CD14-positive monocyte (primary cell): ENCODE measurements around the gene ABCB4. TPM values are rescaled to one million over a fixed set of nuclear protein-coding genes. Genes with fewer than 3 reads are reported as not detected.

Source experiments
- DNase-seq, 3 donors: peaks; one replicate each; pipeline ENCODE4 v3.0.0-alpha.2; 2011 to 2022
- H2AFZ ChIP-seq: 2 replicates; pipeline ENCODE4 v1.6.0; 2012; ENCODE audit warnings: mild to moderate bottlenecking, low read depth, low read length, inconsistent platforms; ENCODE audit not compliant: insufficient read depth, poor library complexity, severe bottlenecking
- H3K27ac ChIP-seq, 2 donors: 1 replicate in 1 of 2; 2 replicates in 1 of 2; pipeline ENCODE4 v1.5.1; 2012 to 2013; ENCODE audit warnings: low read length in 2 of 2, control low read depth in 1 of 2, inconsistent platforms in 1 of 2, low read depth in 1 of 2, mild to moderate bottlenecking in 1 of 2
- H3K27me3 ChIP-seq, 2 donors: one replicate each; pipeline versions ENCODE4 v1.6.0 to v1.6.1; 2011 to 2013; ENCODE audit warnings: low read length in 2 of 2; ENCODE audit not compliant: control insufficient read depth in 2 of 2, insufficient read depth in 2 of 2
- H3K36me3 ChIP-seq, 2 donors: replicated peaks in 1 of 2; 1 replicate in 1 of 2; 2 replicates in 1 of 2; pipeline versions ENCODE4 v1.5.1 to v1.6.1; 2012 to 2013; ENCODE audit warnings: low read length in 2 of 2, control low read depth in 1 of 2, inconsistent platforms in 1 of 2, mild to moderate bottlenecking in 1 of 2; ENCODE audit not compliant: insufficient read depth in 2 of 2, control insufficient read depth in 1 of 2
- H3K4me1 ChIP-seq, 2 donors: 1 replicate in 1 of 2; 2 replicates in 1 of 2; pipeline versions ENCODE4 v1.5.1 to v1.6.1; 2012 to 2013; ENCODE audit warnings: low read length in 2 of 2, control low read depth in 1 of 2, inconsistent platforms in 1 of 2, mild to moderate bottlenecking in 1 of 2, moderate library complexity in 1 of 2; ENCODE audit not compliant: insufficient read depth in 2 of 2, control insufficient read depth in 1 of 2
- H3K4me2 ChIP-seq: replicated peaks from 2 replicates; pipeline ENCODE3; 2012; ENCODE audit warnings: low read length, moderate library complexity, mild to moderate bottlenecking; ENCODE audit not compliant: poor library complexity, severe bottlenecking; ENCODE audit errors: extremely low read depth
- H3K4me3 ChIP-seq, 3 experiments: fragments of 200-600 bp in 1 of 3; sonication (generic) in 1 of 3; replicated peaks in 1 of 3; 1 replicate in 2 of 3; 2 replicates in 1 of 3; pipeline ENCODE4 v1.5.1; 2011 to 2013; ENCODE audit warnings: low read length in 3 of 3, mild to moderate bottlenecking in 3 of 3, control low read depth in 2 of 3, low read depth in 2 of 3, inconsistent platforms in 1 of 3, moderate library complexity in 1 of 3
- H3K79me2 ChIP-seq: 2 replicates; pipeline ENCODE4 v1.6.0; 2012; ENCODE audit warnings: mild to moderate bottlenecking, control low read depth, inconsistent platforms, low read length, moderate library complexity; ENCODE audit not compliant: insufficient read depth
- H3K9ac ChIP-seq: 2 replicates; pipeline ENCODE4 v1.6.0; 2017; ENCODE audit warnings: low read length, mild to moderate bottlenecking; ENCODE audit not compliant: insufficient read depth, poor library complexity, severe bottlenecking
- H3K9me3 ChIP-seq, 2 donors: replicated peaks in 1 of 2; 1 replicate in 1 of 2; 2 replicates in 1 of 2; pipeline versions ENCODE4 v1.5.1 to v1.6.1; 2012 to 2013; ENCODE audit warnings: low read length in 2 of 2, control low read depth in 1 of 2; ENCODE audit not compliant: control insufficient read depth in 1 of 2, insufficient read depth in 1 of 2
- H4K20me1 ChIP-seq: 2 replicates; pipeline ENCODE4 v1.6.0; 2012; ENCODE audit warnings: mild to moderate bottlenecking, low read length, control low read depth, moderate library complexity; ENCODE audit not compliant: insufficient read depth
- H3K27ac Mint-ChIP-seq, 7 donors: one replicate each; pipeline ENCODE4 v1.8.0; 2020; ENCODE audit warnings: mild to moderate bottlenecking in 7 of 7, mixed read lengths in 7 of 7, moderate library complexity in 6 of 7, inconsistent platforms in 2 of 7
- H3K27me3 Mint-ChIP-seq, 3 donors: one replicate each; pipeline ENCODE4 v1.8.0; 2021 to 2022; ENCODE audit warnings: low read depth in 3 of 3, mild to moderate bottlenecking in 3 of 3, mixed read lengths in 3 of 3, moderate library complexity in 3 of 3, inconsistent platforms in 1 of 3
- H3K36me3 Mint-ChIP-seq, 2 donors: one replicate each; pipeline ENCODE4 v1.8.0; 2020; ENCODE audit warnings: mixed read lengths in 2 of 2, inconsistent platforms in 1 of 2, mild to moderate bottlenecking in 1 of 2
- H3K4me1 Mint-ChIP-seq: one replicate; pipeline ENCODE4 v1.8.0; 2020; ENCODE audit warnings: mild to moderate bottlenecking, mixed read lengths
- H3K4me3 Mint-ChIP-seq, 2 donors: one replicate each; pipeline ENCODE4 v1.8.0; 2020; ENCODE audit warnings: mild to moderate bottlenecking in 2 of 2, mixed read lengths in 2 of 2, moderate library complexity in 1 of 2
- H3K9me3 Mint-ChIP-seq, 7 donors: one replicate each; pipeline ENCODE4 v1.8.0; 2020 to 2022; ENCODE audit warnings: mixed read lengths in 7 of 7, mild to moderate bottlenecking in 6 of 7, moderate library complexity in 6 of 7, inconsistent platforms in 2 of 7
- CTCF ChIP-seq: fragments of 200-600 bp; IDR thresholded peaks from one replicate; pipeline ENCODE4 v1.8.0; 2022; ENCODE audit warnings: antibody characterized with exemption, mild to moderate bottlenecking
- WGBS: methylation state at CpG from one replicate; pipeline ENCODE4 v1.1.5; 2013; ENCODE audit warnings: missing lambda C conversion rate; ENCODE audit not compliant: insufficient coverage; 5-methylcytosine and 5-hydroxymethylcytosine counted together
- intact Hi-C, 2 donors: fragments of 100-400 bp; cut with micrococcal nuclease; formaldehyde crosslinking; loops; one replicate each; pipeline versions ENCODE4 v1.15.0 to v1.15.1; 2023
- polyA plus RNA-seq, 3 donors: library from polyadenylated mRNA; depleted of rRNA in 1 of 3; unstranded in 2 of 3; stranded (reverse) in 1 of 3; fragments of 300-500 nt in 2 of 3; fragments of >200 nt in 1 of 3; fragmentation: Illumina TruSeq in 2 of 3; gene quantifications; 1 replicate in 2 of 3; 2 replicates in 1 of 3; pipeline ENCODE4 v1.2.3, GENCODE V29; 2012 to 2021

ABCB4 gene
- polyA plus RNA-seq, 3 donors = 0.09 TPM; not detected in 2

GRCh38 chr7:87426160-87426559 is 49.3 kb downstream of the ABCB4 start:
- Histone ChIP-seq H2AFZ (no peak overlapping the region), H3K4me1 (no peaks in the 10 kb centered on the region), H3K9me3 (no peaks in the 10 kb centered on the region), H3K9ac (no peak overlapping the region), H3K79me2 (no peaks in the 10 kb centered on the region), H3K4me2 (no peak overlapping the region), H4K20me1 (no peaks in the 10 kb centered on the region), H3K27me3 (no peaks in the 10 kb centered on the region), H3K36me3 (no peaks in the 10 kb centered on the region), H3K27ac (no peak overlapping the region), H3K4me3 (no peak overlapping the region)
- H3K4me1 Mint-ChIP-seq = no peaks in the 10 kb centered on the region
- no peak overlapping the region for H3K4me3 Mint-ChIP-seq
- peaks cover 0 to 6% (median 0%) of the 10 kb centered on the region in 3 donors for H3K27me3 Mint-ChIP-seq
- intact Hi-C loops = no loop called here
- no peak for DNase-seq
- no peaks in the 10 kb centered on the region for H3K9me3 Mint-ChIP-seq
- no peak overlapping the region for H3K27ac Mint-ChIP-seq
- no peaks in the 10 kb centered on the region for H3K36me3 Mint-ChIP-seq
- TF ChIP-seq CTCF = no peak
- no CpG with 5 or more reads among the region's 3 CpGs for WGBS

- no peak overlapping the region for H3K27ac ChIP-seq
- intact Hi-C loops = no loop called here
- DNase-seq = no peak
- no peak overlapping the region for H3K4me2 ChIP-seq
- no peaks in the 10 kb centered on the region for H3K4me1 ChIP-seq
- no peak overlapping the region for H3K4me3 ChIP-seq
- H3K4me1 Mint-ChIP-seq = no peaks in the 10 kb centered on the region
- no peaks in the 10 kb centered on the region for H3K79me2 ChIP-seq
- no peak overlapping the region for H2AFZ ChIP-seq
- TF ChIP-seq CTCF = no peak
- H3K27me3 Mint-ChIP-seq = peaks cover 0 to 6% (median 0%) of the 10 kb centered on the region in 3 donors
- H3K27me3 ChIP-seq = no peaks in the 10 kb centered on the region
- H4K20me1 ChIP-seq = no peaks in the 10 kb centered on the region
- WGBS = 95% methylated on average over 4 of the region's 5 CpGs
- H3K9ac ChIP-seq = no peak overlapping the region
- no peak overlapping the region for H3K4me3 Mint-ChIP-seq
- no peaks in the 10 kb centered on the region for H3K9me3 Mint-ChIP-seq
- H3K27ac Mint-ChIP-seq = no peak overlapping the region
- H3K36me3 Mint-ChIP-seq = no peaks in the 10 kb centered on the region
- no peaks in the 10 kb centered on the region for H3K36me3 ChIP-seq
- no peaks in the 10 kb centered on the region for H3K9me3 ChIP-seq
These were observed 51.4 kb downstream of the ABCB4 start for GRCh38 chr7:87424075-87424474.
